ENCODE measurements around the gene STON2. TPM values are rescaled to one million over a fixed set of nuclear protein-coding genes. Genes with fewer than 3 reads are reported as not detected.
"Not testable (repeated sequence)": the region's sequence is repeated elsewhere in the genome, so short reads cannot be mapped to it uniquely, and the experiment has no call there.

STON2 gene
- total RNA-seq, 1 experiment from 2014 or later: 26.9 TPM

DNA sequence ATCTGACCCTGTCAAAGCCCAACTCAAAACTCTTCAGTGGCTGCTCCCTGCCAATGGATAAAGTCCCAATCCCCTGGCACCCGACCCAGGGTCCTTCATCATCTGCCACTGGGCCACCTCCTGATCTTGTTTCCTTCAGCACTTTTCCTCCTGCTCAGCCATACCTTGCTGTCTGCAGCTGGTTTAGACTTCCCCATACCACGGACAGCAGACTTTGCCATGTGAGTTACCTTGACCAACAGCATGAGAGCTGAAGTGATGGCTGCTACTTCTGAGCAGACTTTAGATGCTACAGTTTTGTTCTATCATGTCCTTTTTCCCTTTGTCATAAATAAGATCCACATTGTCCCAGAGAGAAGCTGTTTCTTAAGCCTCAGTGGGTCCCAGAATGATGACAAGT lies 33.3 kb upstream of the STON2 start:
- Histone ChIP-seq H3K4me3 (ENCODE audit: insufficient read depth, low read depth, low read length) (no peak overlapping the region), H3K36me3 (replicated peaks; ENCODE audit: control insufficient read depth, insufficient read depth, low read length) (no peaks in the 10 kb centered on the region), H3K27me3 (ENCODE audit: control insufficient read depth, insufficient read depth, low read length) (peaks cover 11% of the 10 kb centered on the region)
- DNase-seq: no peak

DNA sequence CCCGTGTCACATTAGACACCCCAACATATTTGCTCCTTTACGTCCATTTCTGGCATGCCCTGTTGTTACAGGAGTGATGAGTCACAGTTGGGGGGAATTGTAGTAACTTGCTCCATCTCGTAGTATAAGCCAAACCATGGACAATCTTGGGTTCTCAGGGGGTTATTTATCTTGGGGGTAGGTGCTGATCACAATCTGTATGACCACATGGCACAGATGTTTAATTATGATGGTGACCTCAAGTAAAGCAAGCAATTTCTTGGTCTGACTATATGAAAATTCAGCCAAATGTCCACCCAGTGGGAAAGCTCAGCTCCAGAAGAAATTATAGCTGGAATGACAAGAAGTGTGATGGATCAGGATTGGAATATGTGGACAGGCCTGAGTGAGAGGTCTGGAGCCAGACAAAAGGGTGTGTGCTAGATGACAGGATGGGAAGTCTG lies 32.1 kb upstream of the STON2 start:
- DNase-seq: no peak
- H3K4me3 ChIP-seq (ENCODE audit: insufficient read depth, low read depth, low read length): no peak overlapping the region
- peaks cover 7% of the 10 kb centered on the region for H3K27me3 ChIP-seq (ENCODE audit: control insufficient read depth, insufficient read depth, low read length)
- no peaks in the 10 kb centered on the region; the same call in 1 of the 2 replicates for H3K36me3 ChIP-seq (replicated peaks; ENCODE audit: control insufficient read depth, insufficient read depth, low read length)

- Histone ChIP-seq H3K36me3 (replicated peaks; ENCODE audit: control insufficient read depth, insufficient read depth, low read length) (no peaks in the 10 kb centered on the region; the same call in 1 of the 2 replicates), H3K4me3 (ENCODE audit: insufficient read depth, low read depth, low read length) (no peak overlapping the region), H3K27me3 (ENCODE audit: control insufficient read depth, insufficient read depth, low read length) (no peaks in the 10 kb centered on the region)
- no peak for DNase-seq
Observed at GRCh38 chr14:81430235-81430634, 30.1 kb upstream of the STON2 start.

DNA sequence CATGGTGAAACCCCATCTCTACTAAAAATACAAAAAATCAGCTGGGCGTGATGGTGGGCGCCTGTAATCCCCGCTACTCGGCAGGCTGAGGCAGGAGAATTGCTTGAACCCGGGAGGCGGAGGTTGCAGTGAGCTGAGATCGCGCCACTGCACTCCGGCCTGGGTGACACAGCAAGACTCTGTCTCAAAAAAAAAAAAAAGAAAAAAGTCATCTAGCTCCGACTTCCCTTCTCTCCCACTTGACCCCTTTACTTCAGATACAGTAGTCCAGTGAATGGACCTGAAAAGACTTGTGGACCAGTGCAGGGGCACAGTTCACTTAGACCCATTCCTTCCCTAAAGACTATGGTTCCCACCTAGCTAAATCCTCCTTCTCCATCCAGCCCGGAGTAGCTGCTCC lies 29.6 kb upstream of the STON2 start:
- H3K27me3 ChIP-seq (ENCODE audit: control insufficient read depth, insufficient read depth, low read length); H3K36me3 ChIP-seq (replicated peaks; ENCODE audit: control insufficient read depth, insufficient read depth, low read length); DNase-seq; H3K4me3 ChIP-seq (ENCODE audit: insufficient read depth, low read depth, low read length): not testable (repeated sequence)

- Histone ChIP-seq H3K27me3 (ENCODE audit: control insufficient read depth, insufficient read depth, low read length) (no peaks in the 10 kb centered on the region), H3K4me3 (ENCODE audit: insufficient read depth, low read depth, low read length) (no peak overlapping the region), H3K36me3 (replicated peaks; ENCODE audit: control insufficient read depth, insufficient read depth, low read length) (no peaks in the 10 kb centered on the region; the same call in 1 of the 2 replicates)
- DNase-seq: no peak
Observed at GRCh38 chr14:81429028-81429427, 28.9 kb upstream of the STON2 start.

GRCh38 chr14:81427348-81428058 lies 27.4 kb upstream of the STON2 start:
- Histone ChIP-seq H3K36me3 (replicated peaks; ENCODE audit: control insufficient read depth, insufficient read depth, low read length) (no peaks in the 10 kb centered on the region; the same call in 1 of the 2 replicates), H3K4me3 (ENCODE audit: insufficient read depth, low read depth, low read length) (no peak overlapping the region), H3K27me3 (ENCODE audit: control insufficient read depth, insufficient read depth, low read length) (no peaks in the 10 kb centered on the region)
- no peak for DNase-seq

DNA sequence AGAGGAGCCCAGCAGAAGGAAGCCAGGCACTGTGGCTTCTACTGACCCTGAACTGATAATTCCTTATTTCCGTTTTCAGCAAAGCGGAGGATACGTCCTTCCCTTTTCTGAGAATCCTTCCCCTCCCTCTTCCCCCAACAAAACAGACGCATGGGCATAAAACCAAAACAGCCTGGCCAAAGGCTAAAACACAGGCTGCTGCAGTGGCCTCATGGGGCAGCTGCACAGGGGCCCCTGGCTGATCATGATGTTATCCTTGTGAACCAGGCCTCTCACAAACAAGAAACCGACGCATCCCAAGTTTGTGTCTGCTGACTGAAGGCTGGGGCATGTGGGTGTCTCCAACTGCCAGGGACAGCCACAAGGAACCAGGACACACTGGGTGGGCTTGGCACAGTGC lies 23.4 kb upstream of the STON2 start:
- H3K36me3 ChIP-seq (replicated peaks; ENCODE audit: control insufficient read depth, insufficient read depth, low read length): no peaks in the 10 kb centered on the region; the same call in 1 of the 2 replicates
- no peaks in the 10 kb centered on the region for H3K27me3 ChIP-seq (ENCODE audit: control insufficient read depth, insufficient read depth, low read length)
- no peak for DNase-seq
- no peak overlapping the region for H3K4me3 ChIP-seq (ENCODE audit: insufficient read depth, low read depth, low read length)

GRCh38 chr14:81418057-81418790 lies 18.1 kb upstream of the STON2 start:
- no peaks in the 10 kb centered on the region for H3K27me3 ChIP-seq (ENCODE audit: control insufficient read depth, insufficient read depth, low read length)
- no peak overlapping the region for H3K4me3 ChIP-seq (ENCODE audit: insufficient read depth, low read depth, low read length)
- H3K36me3 ChIP-seq (replicated peaks; ENCODE audit: control insufficient read depth, insufficient read depth, low read length): no peaks in the 10 kb centered on the region; the same call in 1 of the 2 replicates
- no peak for DNase-seq

DNA sequence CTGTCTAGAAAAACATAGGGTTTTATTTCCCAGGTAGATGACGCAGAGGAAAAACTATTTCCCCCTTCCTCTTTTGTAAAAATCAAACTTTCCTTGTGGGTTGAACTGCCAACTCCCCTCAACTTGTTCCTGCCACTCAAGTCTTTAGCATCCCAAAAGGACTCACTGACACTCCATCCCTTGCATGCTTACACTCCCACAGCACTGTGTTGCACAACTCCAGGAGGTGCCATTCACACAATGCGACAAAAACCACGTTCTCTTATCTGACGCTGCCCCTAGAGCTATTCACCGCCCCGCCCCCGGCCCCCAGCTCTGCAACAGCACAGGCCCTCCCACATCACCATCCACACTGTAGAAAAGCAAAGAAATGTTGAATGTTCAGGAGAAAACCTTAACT lies 16.9 kb upstream of the STON2 start:
- DNase-seq: no peak
- Histone ChIP-seq H3K27me3 (ENCODE audit: control insufficient read depth, insufficient read depth, low read length) (no peaks in the 10 kb centered on the region), H3K36me3 (replicated peaks; ENCODE audit: control insufficient read depth, insufficient read depth, low read length) (no peaks in the 10 kb centered on the region; the same call in 1 of the 2 replicates), H3K4me3 (ENCODE audit: insufficient read depth, low read depth, low read length) (no peak overlapping the region)

GRCh38 chr14:81416194-81416952 lies 16.2 kb upstream of the STON2 start:
- Histone ChIP-seq H3K4me3 (ENCODE audit: insufficient read depth, low read depth, low read length) (no peak overlapping the region), H3K27me3 (ENCODE audit: control insufficient read depth, insufficient read depth, low read length) (no peaks in the 10 kb centered on the region), H3K36me3 (replicated peaks; ENCODE audit: control insufficient read depth, insufficient read depth, low read length) (no peaks in the 10 kb centered on the region; the same call in 1 of the 2 replicates)
- DNase-seq: no peak

GRCh38 chr14:81415781-81416180 lies 15.7 kb upstream of the STON2 start:
- Histone ChIP-seq H3K4me3 (ENCODE audit: insufficient read depth, low read depth, low read length) (no peak overlapping the region), H3K27me3 (ENCODE audit: control insufficient read depth, insufficient read depth, low read length) (no peaks in the 10 kb centered on the region), H3K36me3 (replicated peaks; ENCODE audit: control insufficient read depth, insufficient read depth, low read length) (no peaks in the 10 kb centered on the region; the same call in 1 of the 2 replicates)
- DNase-seq: no peak

DNA sequence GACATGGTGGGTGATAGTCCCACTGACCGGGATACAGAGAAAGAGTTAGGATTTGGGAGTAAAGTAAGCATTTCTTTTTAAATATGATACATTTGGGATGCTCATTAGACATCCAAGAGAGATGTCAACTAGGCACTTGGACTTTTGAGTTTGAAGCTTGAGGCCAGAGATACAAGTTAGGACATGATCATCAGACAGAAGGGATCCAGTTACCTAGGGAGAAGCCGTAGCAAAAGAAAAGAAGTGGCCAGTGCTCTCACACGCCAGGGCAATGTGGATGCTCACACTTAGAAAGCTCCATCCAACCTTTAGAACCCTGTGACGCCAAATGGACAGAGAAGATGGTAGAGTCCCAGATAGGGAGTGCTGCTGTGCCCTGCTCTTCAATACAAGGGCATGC lies 14.0 kb upstream of the STON2 start:
- Histone ChIP-seq H3K36me3 (replicated peaks; ENCODE audit: control insufficient read depth, insufficient read depth, low read length) (no peaks in the 10 kb centered on the region; the same call in 1 of the 2 replicates), H3K4me3 (ENCODE audit: insufficient read depth, low read depth, low read length) (no peak overlapping the region), H3K27me3 (ENCODE audit: control insufficient read depth, insufficient read depth, low read length) (no peaks in the 10 kb centered on the region)
- no peak for DNase-seq

DNA sequence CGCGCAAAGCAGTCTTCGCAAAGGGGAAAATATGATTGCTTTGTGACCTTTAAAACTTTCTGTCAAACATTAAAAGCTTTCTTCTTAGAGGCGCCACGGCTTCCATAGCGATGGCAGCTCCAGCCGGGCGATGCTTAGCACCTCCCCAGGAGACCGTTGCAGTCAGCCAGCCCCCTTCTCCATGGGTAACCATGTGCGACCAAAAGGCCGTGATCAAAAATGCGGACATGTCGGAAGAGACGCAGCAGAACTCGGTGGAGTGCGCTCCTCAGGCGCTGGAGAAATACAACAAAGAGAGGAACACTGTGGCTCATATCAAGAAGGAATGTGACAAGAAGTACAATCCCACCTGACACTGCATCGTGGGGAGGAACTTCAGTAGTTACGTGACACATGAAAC lies 12.7 kb upstream of the STON2 start:
- H3K4me3 ChIP-seq (ENCODE audit: insufficient read depth, low read depth, low read length): no peak overlapping the region
- no peak for DNase-seq
- no peaks in the 10 kb centered on the region; the same call in 1 of the 2 replicates for H3K36me3 ChIP-seq (replicated peaks; ENCODE audit: control insufficient read depth, insufficient read depth, low read length)
- no peaks in the 10 kb centered on the region for H3K27me3 ChIP-seq (ENCODE audit: control insufficient read depth, insufficient read depth, low read length)

GRCh38 chr14:81408595-81408994 lies 8.5 kb upstream of the STON2 start:
- Histone ChIP-seq H3K27me3 (ENCODE audit: control insufficient read depth, insufficient read depth, low read length) (no peaks in the 10 kb centered on the region), H3K36me3 (replicated peaks; ENCODE audit: control insufficient read depth, insufficient read depth, low read length) (no peaks in the 10 kb centered on the region), H3K4me3 (ENCODE audit: insufficient read depth, low read depth, low read length) (no peak overlapping the region)
- no peak for DNase-seq
